IPS-18a (cell line): ENCODE measurements around the gene GADD45B.
A peak's percentile ranks its signal among the peaks of the same experiment; 100 is the strongest.
"Not testable (repeated sequence)": the region's sequence is repeated elsewhere in the genome, so short reads cannot be mapped to it uniquely, and the experiment has no call there.

Experiments used
- H3K27ac ChIP-seq: one replicate; pipeline ENCODE4 v1.5.1; 2013; ENCODE audit warnings: low read length
- H3K27me3 ChIP-seq: one replicate; pipeline ENCODE4 v1.6.1; 2013; ENCODE audit warnings: mild to moderate bottlenecking, low read length; ENCODE audit not compliant: control insufficient read depth, insufficient read depth
- H3K36me3 ChIP-seq: one replicate; pipeline ENCODE4 v1.6.1; 2013; ENCODE audit warnings: low read depth, low read length; ENCODE audit not compliant: control insufficient read depth
- H3K4me1 ChIP-seq: one replicate; pipeline ENCODE4 v1.6.1; 2013; ENCODE audit warnings: low read depth, low read length; ENCODE audit not compliant: control insufficient read depth
- H3K4me3 ChIP-seq: one replicate; pipeline ENCODE4 v1.5.1; 2013; ENCODE audit warnings: low read length
- H3K9ac ChIP-seq: one replicate; pipeline ENCODE4 v1.6.1; 2013; ENCODE audit warnings: mild to moderate bottlenecking, low read length, moderate library complexity
- H3K9me3 ChIP-seq: one replicate; pipeline ENCODE4 v1.6.1; 2013; ENCODE audit warnings: low read depth, low read length; ENCODE audit not compliant: control insufficient read depth

GADD45B gene

GRCh38 chr19:2485428-2485827, 9.5 kb downstream of the GADD45B start:
- H3K9ac ChIP-seq, result no peak overlapping the region
- H3K27ac ChIP-seq, result no peak overlapping the region
- H3K27me3 ChIP-seq, result peaks cover 38% of the 10 kb centered on the region
- H3K36me3 ChIP-seq, result no peaks in the 10 kb centered on the region
- no peaks in the 10 kb centered on the region for H3K9me3 ChIP-seq
- H3K4me3 ChIP-seq, result no peak overlapping the region
- no peaks in the 10 kb centered on the region for H3K4me1 ChIP-seq

DNA sequence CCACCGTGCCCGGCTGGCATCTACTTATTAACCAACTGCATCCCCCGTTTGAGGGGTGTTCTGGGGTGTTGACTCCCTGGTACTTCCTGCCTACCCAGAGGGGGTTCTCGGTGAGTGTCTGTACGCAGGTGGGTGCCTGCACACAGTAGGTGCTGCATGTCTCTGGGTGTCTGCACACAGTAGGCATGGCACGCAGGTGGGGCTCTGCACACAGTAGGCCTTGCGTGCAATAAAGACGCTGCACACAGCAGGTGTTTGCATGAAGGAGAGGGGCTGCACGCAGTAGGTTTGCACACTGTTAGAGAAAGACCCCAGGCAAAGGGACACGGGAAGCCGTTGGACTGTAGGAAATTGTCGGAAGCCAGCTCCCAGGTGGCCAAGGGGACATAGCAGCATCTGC, 11.2 kb downstream of the GADD45B start:
- H3K4me1 ChIP-seq, result no peaks in the 10 kb centered on the region
- no peaks in the 10 kb centered on the region for H3K36me3 ChIP-seq
- no peaks in the 10 kb centered on the region for H3K9me3 ChIP-seq
- no peak overlapping the region for H3K4me3 ChIP-seq
- peaks cover 44% of the 10 kb centered on the region for H3K27me3 ChIP-seq
- no peak overlapping the region for H3K27ac ChIP-seq
- no peak overlapping the region for H3K9ac ChIP-seq

- H3K27me3 ChIP-seq, result peaks cover 48% of the 10 kb centered on the region
Measured at GRCh38 chr19:2487842-2488241, 11.9 kb downstream of the GADD45B start.

GRCh38 chr19:2488405-2488941, 12.5 kb downstream of the GADD45B start:
- Histone ChIP-seq H3K9me3 (no peaks in the 10 kb centered on the region), H3K27ac (no peak overlapping the region), H3K9ac (no peak overlapping the region), H3K27me3 (peaks cover 53% of the 10 kb centered on the region), H3K4me3 (peak overlapping the region; percentile 37), H3K36me3 (no peaks in the 10 kb centered on the region), H3K4me1 (no peaks in the 10 kb centered on the region)

More at GRCh38 chr19:2487842-2488241, 11.9 kb downstream of the GADD45B start:
- Histone ChIP-seq H3K36me3 (no peaks in the 10 kb centered on the region), H3K4me1 (no peaks in the 10 kb centered on the region), H3K27ac (no peak overlapping the region), H3K9me3 (no peaks in the 10 kb centered on the region), H3K9ac (no peak overlapping the region), H3K4me3 (no peak overlapping the region)

GRCh38 chr19:2488942-2489731, 13.2 kb downstream of the GADD45B start:
- Histone ChIP-seq H3K4me1 (no peaks in the 10 kb centered on the region), H3K36me3 (no peaks in the 10 kb centered on the region), H3K27ac (no peak overlapping the region), H3K27me3 (peaks cover 59% of the 10 kb centered on the region), H3K4me3 (peak overlapping the region; percentile 37), H3K9ac (no peak overlapping the region), H3K9me3 (no peaks in the 10 kb centered on the region)

DNA sequence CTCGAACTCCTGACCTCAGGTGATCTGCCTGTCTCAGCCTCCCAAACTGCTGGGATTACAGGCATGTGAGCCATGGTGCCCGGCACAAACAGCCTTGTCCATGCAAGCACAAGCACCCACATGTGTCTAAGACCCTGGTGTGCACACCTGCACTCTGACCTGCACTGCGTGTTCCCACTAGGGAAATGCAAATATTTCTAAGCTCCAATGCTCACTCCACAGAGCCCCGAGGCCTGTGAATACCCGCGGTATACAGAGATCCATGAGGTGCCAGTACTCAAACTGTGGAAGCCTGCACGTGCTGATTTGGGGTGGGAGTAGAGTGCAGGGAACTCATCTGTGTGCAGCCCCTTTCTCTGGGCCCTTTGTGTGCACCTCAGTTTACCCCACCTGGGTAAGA, 14.7 kb downstream of the GADD45B start:
- H3K27ac ChIP-seq, result no peak overlapping the region
- H3K9ac ChIP-seq, result no peak overlapping the region
- peaks cover 71% of the 10 kb centered on the region for H3K27me3 ChIP-seq
- H3K4me3 ChIP-seq, result no peak overlapping the region
- no peaks in the 10 kb centered on the region for H3K9me3 ChIP-seq
- H3K4me1 ChIP-seq, result no peaks in the 10 kb centered on the region
- no peaks in the 10 kb centered on the region for H3K36me3 ChIP-seq

- peaks cover 71% of the 10 kb centered on the region for H3K27me3 ChIP-seq
Measured at GRCh38 chr19:2491130-2491801, 15.3 kb downstream of the GADD45B start.

GRCh38 chr19:2492870-2493269, 16.9 kb downstream of the GADD45B start:
- H3K4me1 ChIP-seq, result no peaks in the 10 kb centered on the region
- no peak overlapping the region for H3K9ac ChIP-seq
- H3K9me3 ChIP-seq, result no peaks in the 10 kb centered on the region
- H3K4me3 ChIP-seq, result no peak overlapping the region
- H3K27me3 ChIP-seq, result peaks cover 60% of the 10 kb centered on the region
- no peaks in the 10 kb centered on the region for H3K36me3 ChIP-seq
- H3K27ac ChIP-seq, result no peak overlapping the region

More at GRCh38 chr19:2491130-2491801, 15.3 kb downstream of the GADD45B start:
- no peak overlapping the region for H3K9ac ChIP-seq
- no peak overlapping the region for H3K27ac ChIP-seq
- no peaks in the 10 kb centered on the region for H3K36me3 ChIP-seq
- no peaks in the 10 kb centered on the region for H3K9me3 ChIP-seq
- H3K4me3 ChIP-seq, result no peak overlapping the region
- no peaks in the 10 kb centered on the region for H3K4me1 ChIP-seq

DNA sequence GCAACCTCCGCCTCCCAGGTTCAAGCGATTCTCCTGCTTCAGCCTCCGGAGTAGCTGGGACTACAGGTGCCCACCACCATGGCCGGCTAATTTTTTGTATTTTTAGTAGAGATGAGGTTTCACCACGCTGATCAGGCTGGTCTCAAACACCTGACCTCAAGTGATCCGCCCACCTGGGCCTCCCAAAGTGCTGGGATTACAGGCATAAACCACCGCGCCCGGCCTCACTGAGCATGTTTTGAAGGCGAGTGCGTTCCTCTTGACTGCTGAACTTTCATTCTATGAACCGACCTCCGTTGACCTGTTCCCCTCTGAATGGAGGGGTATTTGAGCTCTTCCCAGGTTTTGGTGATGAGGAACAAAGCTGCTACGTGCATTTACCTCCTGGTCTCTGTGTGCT, 17.5 kb downstream of the GADD45B start:
- not testable (repeated sequence) for H3K4me3 ChIP-seq, H3K27ac ChIP-seq, H3K9me3 ChIP-seq, H3K36me3 ChIP-seq, H3K4me1 ChIP-seq, H3K9ac ChIP-seq
- peaks cover 54% of the 10 kb centered on the region for H3K27me3 ChIP-seq

DNA sequence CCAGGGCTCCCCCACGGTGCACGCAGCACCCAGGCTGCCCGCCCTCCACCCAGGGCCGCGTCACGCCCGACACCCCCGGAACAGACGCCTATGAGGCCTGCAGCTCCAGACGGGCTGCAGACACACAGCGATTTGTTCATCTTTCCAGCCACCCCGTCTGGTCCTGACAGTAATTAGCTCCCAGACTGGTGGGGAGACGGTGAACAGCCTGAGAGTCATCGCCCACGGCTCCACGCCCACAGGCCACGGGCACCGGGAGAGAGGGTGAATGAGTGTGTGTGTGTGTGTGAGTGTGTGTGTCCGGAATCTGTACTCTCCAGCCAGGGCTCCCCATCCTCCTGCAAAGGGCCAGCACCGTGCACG, 18.1 kb downstream of the GADD45B start:
- H3K36me3 ChIP-seq, result no peaks in the 10 kb centered on the region
- no peak overlapping the region for H3K9ac ChIP-seq
- H3K27ac ChIP-seq, result no peak overlapping the region
- H3K27me3 ChIP-seq, result peaks cover 48% of the 10 kb centered on the region
- H3K4me1 ChIP-seq, result no peaks in the 10 kb centered on the region
- H3K4me3 ChIP-seq, result peak overlapping the region; percentile 55
- H3K9me3 ChIP-seq, result no peaks in the 10 kb centered on the region

- Histone ChIP-seq H3K36me3 (no peaks in the 10 kb centered on the region), H3K4me3 (peak overlapping the region; percentile 55), H3K9ac (no peak overlapping the region), H3K27me3 (peaks cover 43% of the 10 kb centered on the region), H3K9me3 (no peaks in the 10 kb centered on the region), H3K4me1 (no peaks in the 10 kb centered on the region), H3K27ac (no peak overlapping the region)
Measured at GRCh38 chr19:2494447-2495129, 18.7 kb downstream of the GADD45B start.
